GM12878 (cell line): ENCODE measurements around the gene ECM2. TPM values are rescaled to one million over a fixed set of nuclear protein-coding genes. Genes with fewer than 3 reads are reported as not detected.

Experiments used
- BMI1 ChIP-seq: fragments of 450-650 bp; IDR thresholded peaks from 2 replicates; pipeline ENCODE4 v1.6.1; 2016; ENCODE audit warnings: mild to moderate bottlenecking, moderate library complexity, borderline replicate concordance
- CHD4 ChIP-seq: fragments of 200-600 bp; sonication (generic); IDR thresholded peaks from 2 replicates; pipeline ENCODE4 v1.6.1; 2016; ENCODE audit warnings: mild to moderate bottlenecking
- FOXM1 ChIP-seq: IDR thresholded peaks from 2 replicates; pipeline ENCODE4 v1.6.1; 2012; ENCODE audit warnings: low read depth, mild to moderate bottlenecking, inconsistent platforms, low read length, moderate library complexity
- IRF4 ChIP-seq: IDR thresholded peaks from 2 replicates; pipeline ENCODE4 v1.6.1; 2011; ENCODE audit warnings: low read depth, low read length
- KDM1A ChIP-seq: fragments of 200-600 bp; sonication (generic); IDR thresholded peaks from 2 replicates; pipeline ENCODE4 v1.6.1; 2016; ENCODE audit warnings: borderline replicate concordance
- NFYB ChIP-seq: IDR thresholded peaks from 2 replicates; pipeline ENCODE4 v1.6.1; 2011; ENCODE audit warnings: low read depth, mild to moderate bottlenecking, low read length, improper control_type of control experiment, moderate library complexity; ENCODE audit not compliant: insufficient read depth
- POLR2AphosphoS5 ChIP-seq: IDR thresholded peaks from 2 replicates; pipeline ENCODE4 v1.6.1; 2011; ENCODE audit warnings: mild to moderate bottlenecking, low read length, inconsistent platforms
- RFX5 ChIP-seq: IDR thresholded peaks from 2 replicates; pipeline ENCODE4 v1.6.1; 2011; ENCODE audit warnings: low read depth, low read length, improper control_type of control experiment
- STAT3 ChIP-seq: IDR thresholded peaks from 2 replicates; pipeline ENCODE4 v1.6.1; 2011; ENCODE audit warnings: low read depth, low read length, improper control_type of control experiment
- TBL1XR1 ChIP-seq: IDR thresholded peaks from 2 replicates; pipeline ENCODE4 v1.6.1; 2012; ENCODE audit warnings: low read depth, low read length, improper control_type of control experiment
- ZNF384 ChIP-seq: IDR thresholded peaks from 2 replicates; pipeline ENCODE4 v1.6.1; 2012; ENCODE audit warnings: low read depth, mild to moderate bottlenecking, low read length, improper control_type of control experiment, borderline replicate concordance
- polyA plus RNA-seq, 11 experiments: library from polyadenylated mRNA; depleted of rRNA in 4 of 11; unstranded in 6 of 11; stranded (reverse) in 5 of 11; fragments of >200 nt; fragmentation: Nextera tagmentation in 4 of 11; fragmentation: Illumina TruSeq in 1 of 11; extraction: Ambion mirVana in 4 of 11; extraction: Trizol in 1 of 11; gene quantifications; 1 replicate in 1 of 11; 2 replicates in 10 of 11; pipeline versions ENCODE4 v1.2.1 to v1.2.3, GENCODE V29; 2011 to 2016; ENCODE audit warnings: inconsistent platforms in 2 of 11, missing spikeins in 2 of 11, low read depth in 1 of 11
- total RNA-seq, 4 experiments: library from RNA; depleted of rRNA in 3 of 4; stranded (reverse); fragments of >200 nt in 3 of 4; fragmentation: Illumina TruSeq in 1 of 4; extraction: Trizol in 1 of 4; gene quantifications; 2 replicates each; pipeline versions ENCODE4 v1.2.1 to v1.2.3, GENCODE V29; 2013 to 2021
- TF ChIP-seq, protein P1 (sequence below): fragments of 450-650 bp; IDR thresholded peaks from 2 replicates; pipeline ENCODE4 v1.6.1; 2016; ENCODE audit warnings: mild to moderate bottlenecking
- TF ChIP-seq, protein P2 (sequence below): IDR thresholded peaks from 2 replicates; pipeline ENCODE4 v1.6.1; 2011; ENCODE audit warnings: borderline replicate concordance, low read depth, mild to moderate bottlenecking, moderate library complexity, mixed read lengths, low read length; ENCODE audit not compliant: insufficient read depth; ENCODE audit errors: extremely low read length
- TF ChIP-seq, protein P3 (sequence below): fragments of 450-650 bp; IDR thresholded peaks from 2 replicates; pipeline ENCODE4 v1.6.1; 2017; ENCODE audit warnings: mild to moderate bottlenecking, moderate library complexity
- TF ChIP-seq, protein P4 (sequence below): fragments of 450-650 bp; IDR thresholded peaks from 2 replicates; pipeline ENCODE4 v1.6.1; 2018; ENCODE audit warnings: borderline replicate concordance, mild to moderate bottlenecking; ENCODE audit not compliant: partially characterized antibody

ECM2 gene
- total and polyA plus RNA-seq, 10 of the 15 experiments (the other 5 are each of a cell fraction or from before 2014, with no cell fraction given), result 0.03 to 0.67 (median 0.09) TPM; not detected in 2

DNA sequence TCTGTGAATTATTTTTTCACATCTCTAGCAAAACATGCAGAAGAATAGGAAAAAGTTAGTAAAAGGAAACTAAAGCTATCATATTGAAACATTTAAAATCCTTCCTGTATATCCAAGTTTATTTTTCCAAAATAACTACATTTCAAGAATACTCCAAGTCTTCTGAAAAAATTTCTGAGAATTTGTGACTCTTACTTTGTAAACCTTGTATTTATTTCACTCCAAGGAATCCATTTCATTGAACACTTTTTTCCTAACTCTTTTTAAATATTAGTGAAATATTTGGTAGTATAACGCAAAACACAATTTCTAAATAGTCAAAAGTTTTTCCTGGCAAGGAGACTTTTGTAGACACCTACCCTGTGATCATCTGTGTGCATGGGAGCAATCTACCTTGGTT, 19.3 kb downstream of the ECM2 start (continued):
- TF ChIP-seq, protein P1, sequence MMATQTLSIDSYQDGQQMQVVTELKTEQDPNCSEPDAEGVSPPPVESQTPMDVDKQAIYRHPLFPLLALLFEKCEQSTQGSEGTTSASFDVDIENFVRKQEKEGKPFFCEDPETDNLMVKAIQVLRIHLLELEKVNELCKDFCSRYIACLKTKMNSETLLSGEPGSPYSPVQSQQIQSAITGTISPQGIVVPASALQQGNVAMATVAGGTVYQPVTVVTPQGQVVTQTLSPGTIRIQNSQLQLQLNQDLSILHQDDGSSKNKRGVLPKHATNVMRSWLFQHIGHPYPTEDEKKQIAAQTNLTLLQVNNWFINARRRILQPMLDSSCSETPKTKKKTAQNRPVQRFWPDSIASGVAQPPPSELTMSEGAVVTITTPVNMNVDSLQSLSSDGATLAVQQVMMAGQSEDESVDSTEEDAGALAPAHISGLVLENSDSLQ, result no peak
- TF ChIP-seq, protein P2, sequence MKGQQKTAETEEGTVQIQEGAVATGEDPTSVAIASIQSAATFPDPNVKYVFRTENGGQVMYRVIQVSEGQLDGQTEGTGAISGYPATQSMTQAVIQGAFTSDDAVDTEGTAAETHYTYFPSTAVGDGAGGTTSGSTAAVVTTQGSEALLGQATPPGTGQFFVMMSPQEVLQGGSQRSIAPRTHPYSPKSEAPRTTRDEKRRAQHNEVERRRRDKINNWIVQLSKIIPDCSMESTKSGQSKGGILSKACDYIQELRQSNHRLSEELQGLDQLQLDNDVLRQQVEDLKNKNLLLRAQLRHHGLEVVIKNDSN, result no peak
- no peak for TF ChIP-seq ZNF384
- TF ChIP-seq NFYB, result no peak
- TF ChIP-seq IRF4, result no peak
- no peak for TF ChIP-seq STAT3
- TF ChIP-seq CHD4, result no peak
- TF ChIP-seq RFX5, result no peak
- no peak for TF ChIP-seq TBL1XR1
- TF ChIP-seq, protein P3, sequence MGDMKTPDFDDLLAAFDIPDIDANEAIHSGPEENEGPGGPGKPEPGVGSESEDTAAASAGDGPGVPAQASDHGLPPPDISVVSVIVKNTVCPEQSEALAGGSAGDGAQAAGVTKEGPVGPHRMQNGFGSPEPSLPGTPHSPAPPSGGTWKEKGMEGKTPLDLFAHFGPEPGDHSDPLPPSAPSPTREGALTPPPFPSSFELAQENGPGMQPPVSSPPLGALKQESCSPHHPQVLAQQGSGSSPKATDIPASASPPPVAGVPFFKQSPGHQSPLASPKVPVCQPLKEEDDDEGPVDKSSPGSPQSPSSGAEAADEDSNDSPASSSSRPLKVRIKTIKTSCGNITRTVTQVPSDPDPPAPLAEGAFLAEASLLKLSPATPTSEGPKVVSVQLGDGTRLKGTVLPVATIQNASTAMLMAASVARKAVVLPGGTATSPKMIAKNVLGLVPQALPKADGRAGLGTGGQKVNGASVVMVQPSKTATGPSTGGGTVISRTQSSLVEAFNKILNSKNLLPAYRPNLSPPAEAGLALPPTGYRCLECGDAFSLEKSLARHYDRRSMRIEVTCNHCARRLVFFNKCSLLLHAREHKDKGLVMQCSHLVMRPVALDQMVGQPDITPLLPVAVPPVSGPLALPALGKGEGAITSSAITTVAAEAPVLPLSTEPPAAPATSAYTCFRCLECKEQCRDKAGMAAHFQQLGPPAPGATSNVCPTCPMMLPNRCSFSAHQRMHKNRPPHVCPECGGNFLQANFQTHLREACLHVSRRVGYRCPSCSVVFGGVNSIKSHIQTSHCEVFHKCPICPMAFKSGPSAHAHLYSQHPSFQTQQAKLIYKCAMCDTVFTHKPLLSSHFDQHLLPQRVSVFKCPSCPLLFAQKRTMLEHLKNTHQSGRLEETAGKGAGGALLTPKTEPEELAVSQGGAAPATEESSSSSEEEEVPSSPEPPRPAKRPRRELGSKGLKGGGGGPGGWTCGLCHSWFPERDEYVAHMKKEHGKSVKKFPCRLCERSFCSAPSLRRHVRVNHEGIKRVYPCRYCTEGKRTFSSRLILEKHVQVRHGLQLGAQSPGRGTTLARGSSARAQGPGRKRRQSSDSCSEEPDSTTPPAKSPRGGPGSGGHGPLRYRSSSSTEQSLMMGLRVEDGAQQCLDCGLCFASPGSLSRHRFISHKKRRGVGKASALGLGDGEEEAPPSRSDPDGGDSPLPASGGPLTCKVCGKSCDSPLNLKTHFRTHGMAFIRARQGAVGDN, result no peak
- TF ChIP-seq, protein P4, sequence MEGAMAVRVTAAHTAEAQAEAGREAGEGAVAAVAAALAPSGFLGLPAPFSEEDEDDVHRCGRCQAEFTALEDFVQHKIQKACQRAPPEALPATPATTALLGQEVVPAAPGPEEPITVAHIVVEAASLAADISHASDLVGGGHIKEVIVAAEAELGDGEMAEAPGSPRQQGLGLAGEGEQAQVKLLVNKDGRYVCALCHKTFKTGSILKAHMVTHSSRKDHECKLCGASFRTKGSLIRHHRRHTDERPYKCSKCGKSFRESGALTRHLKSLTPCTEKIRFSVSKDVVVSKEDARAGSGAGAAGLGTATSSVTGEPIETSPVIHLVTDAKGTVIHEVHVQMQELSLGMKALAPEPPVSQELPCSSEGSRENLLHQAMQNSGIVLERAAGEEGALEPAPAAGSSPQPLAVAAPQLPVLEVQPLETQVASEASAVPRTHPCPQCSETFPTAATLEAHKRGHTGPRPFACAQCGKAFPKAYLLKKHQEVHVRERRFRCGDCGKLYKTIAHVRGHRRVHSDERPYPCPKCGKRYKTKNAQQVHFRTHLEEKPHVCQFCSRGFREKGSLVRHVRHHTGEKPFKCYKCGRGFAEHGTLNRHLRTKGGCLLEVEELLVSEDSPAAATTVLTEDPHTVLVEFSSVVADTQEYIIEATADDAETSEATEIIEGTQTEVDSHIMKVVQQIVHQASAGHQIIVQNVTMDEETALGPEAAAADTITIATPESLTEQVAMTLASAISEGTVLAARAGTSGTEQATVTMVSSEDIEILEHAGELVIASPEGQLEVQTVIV, result no peak
- no peak for TF ChIP-seq POLR2AphosphoS5
- TF ChIP-seq FOXM1, result no peak
- TF ChIP-seq BMI1, result no peak
- no peak for TF ChIP-seq KDM1A
